COLO829 (cell line): ENCODE results near the gene USP2.
"Not testable (repeated sequence)": the region's sequence is repeated elsewhere in the genome, so short reads cannot be mapped to it uniquely, and the experiment has no call there.

Source experiments
- DNase-seq: peaks from one replicate; pipeline ENCODE4 v3.0.0; 2012; ENCODE audit warnings: low spot score

The USP2 gene

GRCh38 chr11:119414321-119414720 is 32.8 kb upstream of the USP2 start:
- no peak for DNase-seq

- DNase-seq: no peak
Observed at GRCh38 chr11:119412072-119412471, 30.6 kb upstream of the USP2 start.

GRCh38 chr11:119410501-119410900 is 29.0 kb upstream of the USP2 start:
- DNase-seq: no peak

GRCh38 chr11:119409731-119410130 is 28.2 kb upstream of the USP2 start:
- DNase-seq: no peak

GRCh38 chr11:119406005-119406404 is 24.5 kb upstream of the USP2 start:
- DNase-seq: no peak

- not testable (repeated sequence) for DNase-seq
Observed at GRCh38 chr11:119405448-119405847, 24.0 kb upstream of the USP2 start.

GRCh38 chr11:119404872-119405271 is 23.4 kb upstream of the USP2 start:
- no peak for DNase-seq

- DNase-seq: no peak
Observed at GRCh38 chr11:119403021-119403420, 21.5 kb upstream of the USP2 start.

GRCh38 chr11:119402470-119402869 is 21.0 kb upstream of the USP2 start:
- no peak for DNase-seq

GRCh38 chr11:119400860-119401259 is 19.4 kb upstream of the USP2 start:
- DNase-seq: no peak

GRCh38 chr11:119397740-119398139 is 16.2 kb upstream of the USP2 start:
- no peak for DNase-seq

GRCh38 chr11:119396835-119397234 is 15.3 kb upstream of the USP2 start:
- DNase-seq: no peak

GRCh38 chr11:119391275-119391674 is 9.8 kb upstream of the USP2 start:
- DNase-seq: no peak

GRCh38 chr11:119389611-119390254 is 8.2 kb upstream of the USP2 start:
- DNase-seq: no peak

- no peak for DNase-seq
Observed at GRCh38 chr11:119388103-119388502, 6.6 kb upstream of the USP2 start.

- no peak for DNase-seq
Observed at GRCh38 chr11:119384332-119384731, 2.8 kb upstream of the USP2 start.

GRCh38 chr11:119382513-119382912 is 1.0 kb upstream of the USP2 start:
- not testable (repeated sequence) for DNase-seq

- no peak for DNase-seq
Observed at GRCh38 chr11:119382101-119382500, 611 bp upstream of the USP2 start.

- no peak for DNase-seq
Observed at GRCh38 chr11:119380827-119381180, 686 bp downstream of the USP2 start.

GRCh38 chr11:119380160-119380826 is 1.2 kb downstream of the USP2 start:
- no peak for DNase-seq

GRCh38 chr11:119378851-119379465 is 2.5 kb downstream of the USP2 start:
- no peak for DNase-seq

- DNase-seq: no peak
Observed at GRCh38 chr11:119377961-119378667, 3.4 kb downstream of the USP2 start.
